ENCODE measurements around the gene GPR108.

GRCh38 chr19:6767357-6768235, 30.2 kb upstream of the GPR108 start, which contains the start of gene SH2D3A:
- TF ChIP-seq CTCF (conservative IDR thresholded peaks at IDR 0.05; ENCODE audit: low read length) (no peak), EZH2phosphoT487 (IDR thresholded peaks at IDR 0.05; ENCODE audit: borderline replicate concordance) (no peak)
